Nephron progenitor cell (in vitro differentiated cells): Measurements from ENCODE around the gene GNLY.

Experiments used
- DNase-seq: peaks from one replicate; pipeline ENCODE4 v3.0.0; 2021
- H3K27ac Mint-ChIP-seq: 2 replicates; pipeline ENCODE4 v1.8.0; 2021; ENCODE audit warnings: mild to moderate bottlenecking, moderate library complexity, mixed read lengths
- H3K27me3 Mint-ChIP-seq: 2 replicates; pipeline ENCODE4 v1.8.0; 2021; ENCODE audit warnings: mild to moderate bottlenecking, low read depth, mixed read lengths; ENCODE audit not compliant: poor library complexity
- H3K36me3 Mint-ChIP-seq: 2 replicates; pipeline ENCODE4 v1.8.0; 2021; ENCODE audit warnings: low read depth, mixed read lengths
- H3K4me1 Mint-ChIP-seq: 2 replicates; pipeline ENCODE4 v1.8.0; 2021; ENCODE audit warnings: mixed read lengths
- H3K4me3 Mint-ChIP-seq: 2 replicates; pipeline ENCODE4 v1.8.0; 2021; ENCODE audit warnings: mild to moderate bottlenecking, moderate library complexity, mixed read lengths
- H3K9me3 Mint-ChIP-seq: 2 replicates; pipeline ENCODE4 v1.8.0; 2021; ENCODE audit warnings: mild to moderate bottlenecking, moderate library complexity, mixed read lengths
- TF ChIP-seq, protein P1 (sequence below): fragments of 200-600 bp; sonication (generic); IDR thresholded peaks from 2 replicates; pipeline ENCODE4 v1.5.0; 2021; ENCODE audit warnings: antibody characterized with exemption

Gene GNLY

DNA sequence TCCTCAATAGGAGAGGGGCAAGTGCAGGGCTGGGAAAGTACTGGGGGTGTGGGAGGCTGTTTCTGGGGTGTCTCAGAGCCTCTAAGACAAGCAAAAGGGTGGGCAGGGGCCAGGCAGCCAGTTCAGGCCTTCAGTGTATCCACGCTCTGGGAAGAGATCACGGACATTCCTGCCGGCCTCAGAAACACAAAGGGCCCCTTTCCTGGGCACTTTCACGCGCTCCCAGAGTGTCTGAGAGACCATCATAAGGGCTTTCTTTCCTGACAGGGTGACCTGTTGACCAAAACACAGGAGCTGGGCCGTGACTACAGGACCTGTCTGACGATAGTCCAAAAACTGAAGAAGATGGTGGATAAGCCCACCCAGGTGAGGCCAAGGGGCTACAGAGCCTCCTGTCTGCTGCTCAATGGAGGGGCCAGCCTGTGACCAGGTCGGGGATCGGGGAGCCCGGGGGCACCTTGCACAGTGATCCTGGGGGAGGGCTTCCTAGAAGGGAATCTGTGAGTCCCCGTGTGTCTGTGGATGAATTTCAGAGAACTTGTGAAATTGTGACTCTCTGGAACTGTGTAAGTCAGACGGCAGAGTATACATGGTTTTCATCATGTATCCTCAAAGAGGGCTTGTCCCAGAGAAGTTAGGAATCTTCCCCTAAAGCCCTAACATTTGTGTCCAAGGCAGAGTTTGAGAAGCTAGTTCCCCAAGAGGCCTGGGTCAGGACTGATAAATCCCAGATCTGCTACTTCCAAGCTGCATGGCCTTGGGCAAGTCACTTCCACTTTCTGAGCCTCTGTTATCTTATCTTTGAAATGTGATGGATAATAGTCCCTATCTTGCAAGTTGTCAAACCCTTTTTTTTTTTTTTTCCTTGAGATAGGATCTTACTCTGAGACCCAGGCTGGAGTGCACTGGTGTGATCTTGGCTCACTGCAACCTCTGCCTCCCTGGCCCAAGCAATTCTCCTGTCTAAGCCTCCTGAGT lies 1.8 kb downstream of the GNLY start:
- Mint-ChIP-seq H3K9me3 (no peaks in the 10 kb centered on the region), H3K4me1 (peaks cover 13% of the 10 kb centered on the region), H3K27me3 (peaks cover 21% of the 10 kb centered on the region), H3K27ac (peak overlapping the region; percentile 18), H3K4me3 (no peak overlapping the region), H3K36me3 (no peaks in the 10 kb centered on the region)
- TF ChIP-seq, protein P1, sequence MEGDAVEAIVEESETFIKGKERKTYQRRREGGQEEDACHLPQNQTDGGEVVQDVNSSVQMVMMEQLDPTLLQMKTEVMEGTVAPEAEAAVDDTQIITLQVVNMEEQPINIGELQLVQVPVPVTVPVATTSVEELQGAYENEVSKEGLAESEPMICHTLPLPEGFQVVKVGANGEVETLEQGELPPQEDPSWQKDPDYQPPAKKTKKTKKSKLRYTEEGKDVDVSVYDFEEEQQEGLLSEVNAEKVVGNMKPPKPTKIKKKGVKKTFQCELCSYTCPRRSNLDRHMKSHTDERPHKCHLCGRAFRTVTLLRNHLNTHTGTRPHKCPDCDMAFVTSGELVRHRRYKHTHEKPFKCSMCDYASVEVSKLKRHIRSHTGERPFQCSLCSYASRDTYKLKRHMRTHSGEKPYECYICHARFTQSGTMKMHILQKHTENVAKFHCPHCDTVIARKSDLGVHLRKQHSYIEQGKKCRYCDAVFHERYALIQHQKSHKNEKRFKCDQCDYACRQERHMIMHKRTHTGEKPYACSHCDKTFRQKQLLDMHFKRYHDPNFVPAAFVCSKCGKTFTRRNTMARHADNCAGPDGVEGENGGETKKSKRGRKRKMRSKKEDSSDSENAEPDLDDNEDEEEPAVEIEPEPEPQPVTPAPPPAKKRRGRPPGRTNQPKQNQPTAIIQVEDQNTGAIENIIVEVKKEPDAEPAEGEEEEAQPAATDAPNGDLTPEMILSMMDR = no peak
- DNase-seq = no peak

DNA sequence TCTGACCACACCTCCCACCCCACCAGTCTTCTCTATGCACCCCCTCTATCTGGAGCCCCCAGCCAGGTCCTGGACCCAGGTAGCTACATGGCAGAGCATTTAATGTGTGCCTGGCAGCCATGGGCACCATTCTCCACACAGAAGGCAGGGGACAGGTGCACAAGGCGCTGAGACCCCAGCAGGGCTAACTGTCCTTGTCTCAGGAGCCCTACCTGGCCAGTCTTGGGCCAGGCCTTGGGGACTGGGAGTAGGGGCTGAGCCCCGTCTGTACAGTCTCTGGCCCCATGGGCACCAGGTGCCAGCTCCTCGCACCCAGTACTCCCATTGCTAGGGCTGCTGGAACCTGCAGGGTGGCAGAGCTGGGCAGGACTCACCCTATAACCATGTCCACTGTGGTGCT lies 2.9 kb downstream of the GNLY start:
- Mint-ChIP-seq H3K27me3 (peaks cover 21% of the 10 kb centered on the region), H3K27ac (no peak overlapping the region), H3K4me1 (peaks cover 13% of the 10 kb centered on the region), H3K4me3 (no peak overlapping the region), H3K9me3 (no peaks in the 10 kb centered on the region), H3K36me3 (no peaks in the 10 kb centered on the region)
- no peak for DNase-seq
- TF ChIP-seq, protein P1 = no peak

DNA sequence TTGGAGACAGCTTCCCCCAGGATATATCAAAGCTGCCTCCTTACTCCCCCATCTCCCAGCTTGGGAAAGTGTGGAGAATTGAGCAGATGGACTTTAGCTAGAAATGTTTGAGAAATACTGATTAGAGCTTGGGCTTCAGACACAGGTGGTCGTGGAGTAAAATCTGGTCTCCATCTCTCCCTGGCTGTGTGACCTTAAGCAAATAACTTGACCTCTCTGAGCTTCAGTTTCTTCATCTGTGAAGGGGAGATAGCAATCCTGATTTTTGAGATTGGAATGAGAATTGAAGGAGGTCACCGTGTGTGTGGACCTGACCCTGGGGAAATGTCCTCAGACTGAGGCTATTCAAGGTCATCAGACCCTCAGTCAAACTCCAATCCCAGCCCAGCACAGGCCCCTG lies 3.6 kb downstream of the GNLY start:
- Mint-ChIP-seq H3K4me1 (peaks cover 8% of the 10 kb centered on the region), H3K36me3 (no peaks in the 10 kb centered on the region), H3K27me3 (peaks cover 25% of the 10 kb centered on the region), H3K4me3 (no peak overlapping the region), H3K27ac (no peak overlapping the region), H3K9me3 (no peaks in the 10 kb centered on the region)
- DNase-seq = no peak
- TF ChIP-seq, protein P1 = no peak

DNA sequence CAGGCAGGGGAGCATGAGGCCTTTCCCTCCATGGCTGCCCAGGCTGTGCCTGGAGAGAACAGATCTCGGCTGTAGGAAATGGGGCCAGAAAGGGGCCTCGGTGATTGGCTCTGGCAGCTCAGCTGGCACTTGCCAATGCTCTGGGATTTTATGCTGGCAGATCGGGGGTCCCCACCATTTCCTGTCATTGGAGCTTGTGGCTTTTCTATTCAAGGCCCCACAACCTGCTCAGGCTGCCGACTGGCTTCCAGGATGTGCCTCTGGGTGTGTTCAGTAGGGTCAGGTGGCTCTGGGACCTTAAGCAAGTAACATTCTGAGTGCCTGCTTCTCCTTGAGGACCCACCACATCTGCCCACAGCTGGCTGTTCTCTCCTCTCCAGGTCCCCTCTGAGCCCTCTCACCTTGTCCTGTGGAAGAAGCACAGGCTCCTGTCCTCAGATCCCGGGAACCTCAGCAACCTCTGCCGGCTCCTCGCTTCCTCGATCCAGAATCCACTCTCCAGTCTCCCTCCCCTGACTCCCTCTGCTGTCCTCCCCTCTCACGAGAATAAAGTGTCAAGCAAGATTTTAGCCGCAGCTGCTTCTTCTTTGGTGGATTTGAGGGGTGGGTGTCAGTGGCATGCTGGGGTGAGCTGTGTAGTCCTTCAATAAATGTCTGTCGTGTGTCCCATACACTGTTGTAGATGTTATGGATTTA lies 4.2 kb downstream of the GNLY start:
- H3K27ac Mint-ChIP-seq = no peak overlapping the region
- peaks cover 7% of the 10 kb centered on the region for H3K4me1 Mint-ChIP-seq
- TF ChIP-seq, protein P1 = no peak
- H3K27me3 Mint-ChIP-seq = peaks cover 30% of the 10 kb centered on the region
- no peaks in the 10 kb centered on the region for H3K36me3 Mint-ChIP-seq
- no peak for DNase-seq
- H3K4me3 Mint-ChIP-seq = no peak overlapping the region
- H3K9me3 Mint-ChIP-seq = no peaks in the 10 kb centered on the region

DNA sequence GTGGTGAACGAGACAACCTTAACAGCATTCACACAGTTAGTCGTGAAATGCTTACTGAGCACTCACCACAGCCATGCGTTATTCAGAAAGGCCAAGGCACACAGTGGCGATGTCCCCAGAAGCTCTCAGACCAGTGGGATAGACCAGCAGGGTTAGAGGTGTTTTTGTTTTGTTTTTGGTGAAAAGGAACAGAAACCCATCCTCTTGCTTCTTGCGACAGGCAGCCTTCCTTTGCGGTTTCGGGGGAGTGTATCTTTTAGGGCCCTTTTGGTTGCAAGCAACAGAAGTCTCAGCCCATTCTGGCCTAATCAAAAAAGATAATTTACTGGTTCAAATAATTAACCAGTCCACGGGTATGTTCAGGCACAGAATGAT lies 4.7 kb downstream of the GNLY start:
- Mint-ChIP-seq H3K27ac (no peak overlapping the region), H3K4me1 (peaks cover 7% of the 10 kb centered on the region), H3K9me3 (no peaks in the 10 kb centered on the region), H3K27me3 (peaks cover 34% of the 10 kb centered on the region), H3K36me3 (no peaks in the 10 kb centered on the region), H3K4me3 (no peak overlapping the region)
- TF ChIP-seq, protein P1 = no peak
- no peak for DNase-seq
